ENCODE measurements around the gene CTTNBP2NL. TPM values are rescaled to one million over a fixed set of nuclear protein-coding genes. Genes with fewer than 3 reads are reported as not detected.

The CTTNBP2NL gene
- total and polyA plus RNA-seq, 2 experiments from 2014 or later: 18.5 to 31.0 TPM

- TF ChIP-seq ZNF462 (CRISPR knock-in tag; IDR thresholded peaks at IDR 0.05) (no peak), JUNB (IDR thresholded peaks at IDR 0.05; ENCODE audit: unreplicated experiment) (no peak), ZNF331 (CRISPR knock-in tag; IDR thresholded peaks at IDR 0.05; ENCODE audit: low read depth) (no peak), CTCF (conservative IDR thresholded peaks at IDR 0.05; ENCODE audit: low read depth in 2 of 2) (no peak), ETS1 (IDR thresholded peaks at IDR 0.05) (no peak), NANOG (IDR thresholded peaks at IDR 0.05; ENCODE audit: borderline replicate concordance) (no peak), POLR2AphosphoS5 (IDR thresholded peaks at IDR 0.05; ENCODE audit: low read depth) (no peak), EZH2phosphoT487 (IDR thresholded peaks at IDR 0.05; ENCODE audit: unreplicated experiment) (no peak), ZNF114 (CRISPR knock-in tag; IDR thresholded peaks at IDR 0.05) (no peak), EZH2 (IDR thresholded peaks at IDR 0.05; ENCODE audit: low read depth, unreplicated experiment) (no peak)
Measured at GRCh38 chr1:112391603-112391940, 4.4 kb upstream of the CTTNBP2NL start (continued).
